HEK293 (cell line): ENCODE measurements around the gene TGDS.

Source experiments
- CTCF ChIA-PET: fragments of 350-600 bp; formaldehyde crosslinking; extraction: SDS; loops from one replicate; lab custom pipeline; 2021; ENCODE audit warnings: antibody characterized with exemption; lab: Yijun Ruan, JAX
- POLR2A ChIA-PET: fragments of 300-600 bp; formaldehyde crosslinking; extraction: SDS; loops from one replicate; lab custom pipeline; 2020; ENCODE audit warnings: antibody characterized with exemption, inconsistent platforms; lab: Yijun Ruan, JAX
- H3K27ac ChIP-seq: fragments of 200-500 bp; sonication (Bioruptor generic); 2 replicates; pipeline ENCODE4 v1.5.1; 2014; ENCODE audit warnings: low read depth, low read length, control low read depth, inconsistent platforms; ENCODE audit errors: extremely low read depth
- H3K36me3 ChIP-seq, 2 experiments: fragments of 200-500 bp in 1 of 2; sonication (Bioruptor generic) in 1 of 2; 1 replicate in 1 of 2; 2 replicates in 1 of 2; pipeline ENCODE4 v1.5.1; 2014 to 2017; ENCODE audit warnings: inconsistent platforms in 2 of 2, low read length in 2 of 2; ENCODE audit not compliant: control insufficient read depth in 2 of 2, insufficient read depth in 1 of 2
- H3K4me1 ChIP-seq: fragments of 200-500 bp; sonication (Bioruptor generic); 2 replicates; pipeline ENCODE4 v1.5.1; 2014; ENCODE audit warnings: mild to moderate bottlenecking, low read length, inconsistent platforms; ENCODE audit not compliant: control insufficient read depth, insufficient read depth
- H3K4me3 ChIP-seq: 2 replicates; pipeline ENCODE4 v1.5.1; 2011; ENCODE audit warnings: low read depth, mild to moderate bottlenecking, control low read depth, low read length, moderate library complexity
- H3K9me3 ChIP-seq: fragments of 200-500 bp; sonication (Bioruptor generic); 2 replicates; pipeline ENCODE4 v1.5.1; 2014; ENCODE audit warnings: low read depth, low read length, inconsistent platforms; ENCODE audit not compliant: control insufficient read depth, insufficient read depth
- EGR2 ChIP-seq: fragments of 450-650 bp; formaldehyde crosslinking; IDR thresholded peaks from 2 replicates; pipeline ENCODE4 v1.5.1; 2016; ENCODE audit warnings: low read depth, missing biosample characterization, missing genetic modification characterization
- GFI1B ChIP-seq: fragments of 450-650 bp; formaldehyde crosslinking; IDR thresholded peaks from 2 replicates; pipeline ENCODE4 v1.5.1; 2016; ENCODE audit warnings: missing biosample characterization, missing genetic modification characterization
- HOXC10 ChIP-seq: sonication (generic); formaldehyde crosslinking; IDR thresholded peaks from 2 replicates; pipeline ENCODE4 v1.8.1; 2023; ENCODE audit warnings: mild to moderate bottlenecking, missing genetic modification reagents
- KLF1 ChIP-seq: fragments of 450-650 bp; formaldehyde crosslinking; IDR thresholded peaks from 2 replicates; pipeline ENCODE4 v1.5.1; 2016; ENCODE audit warnings: missing biosample characterization, missing genetic modification characterization
- PRDM4 ChIP-seq: fragments of 450-650 bp; formaldehyde crosslinking; IDR thresholded peaks from 2 replicates; pipeline ENCODE4 v1.5.1; 2017; ENCODE audit warnings: missing biosample characterization, missing genetic modification characterization
- ZNF121 ChIP-seq: fragments of 450-650 bp; formaldehyde crosslinking; IDR thresholded peaks from 2 replicates; pipeline ENCODE4 v1.5.1; 2016; ENCODE audit warnings: missing biosample characterization, missing genetic modification characterization
- ZNF398 ChIP-seq: fragments of 450-650 bp; formaldehyde crosslinking; IDR thresholded peaks from 2 replicates; pipeline ENCODE4 v1.5.1; 2017; ENCODE audit warnings: missing biosample characterization, missing genetic modification characterization
- ZNF423 ChIP-seq: fragments of 450-650 bp; formaldehyde crosslinking; IDR thresholded peaks from 2 replicates; pipeline ENCODE4 v1.5.1; 2016; ENCODE audit warnings: missing biosample characterization, missing genetic modification characterization
- ZNF624 ChIP-seq: fragments of 450-650 bp; formaldehyde crosslinking; IDR thresholded peaks from 2 replicates; pipeline ENCODE4 v1.5.1; 2017; ENCODE audit warnings: missing biosample characterization, missing genetic modification characterization
- ZNF629 ChIP-seq: fragments of 450-650 bp; formaldehyde crosslinking; IDR thresholded peaks from 2 replicates; pipeline ENCODE4 v1.5.1; 2017; ENCODE audit warnings: missing biosample characterization, missing genetic modification characterization
- ZNF701 ChIP-seq: fragments of 450-650 bp; formaldehyde crosslinking; IDR thresholded peaks from 2 replicates; pipeline ENCODE4 v1.5.1; 2016; ENCODE audit warnings: missing biosample characterization, missing genetic modification characterization
- ZNF785 ChIP-seq: fragments of 450-650 bp; formaldehyde crosslinking; IDR thresholded peaks from 2 replicates; pipeline ENCODE4 v1.5.1; 2016; ENCODE audit warnings: missing biosample characterization, missing genetic modification characterization
- ZSCAN16 ChIP-seq: fragments of 450-650 bp; formaldehyde crosslinking; IDR thresholded peaks from 2 replicates; pipeline ENCODE4 v1.5.1; 2016; ENCODE audit warnings: missing biosample characterization, missing genetic modification characterization
- TF ChIP-seq, protein P1 (sequence below): fragments of 450-650 bp; formaldehyde crosslinking; IDR thresholded peaks from 2 replicates; pipeline ENCODE4 v1.5.1; 2016; ENCODE audit warnings: missing biosample characterization, missing genetic modification characterization

The TGDS gene

GRCh38 chr13:94537740-94538630, 58.0 kb downstream of the TGDS start:
- Histone ChIP-seq H3K27ac (no peak overlapping the region), H3K36me3 (no peaks in the 10 kb centered on the region), H3K4me3 (no peak overlapping the region)
- CTCF ChIA-PET, result no interaction called here
- TF ChIP-seq, protein P1, sequence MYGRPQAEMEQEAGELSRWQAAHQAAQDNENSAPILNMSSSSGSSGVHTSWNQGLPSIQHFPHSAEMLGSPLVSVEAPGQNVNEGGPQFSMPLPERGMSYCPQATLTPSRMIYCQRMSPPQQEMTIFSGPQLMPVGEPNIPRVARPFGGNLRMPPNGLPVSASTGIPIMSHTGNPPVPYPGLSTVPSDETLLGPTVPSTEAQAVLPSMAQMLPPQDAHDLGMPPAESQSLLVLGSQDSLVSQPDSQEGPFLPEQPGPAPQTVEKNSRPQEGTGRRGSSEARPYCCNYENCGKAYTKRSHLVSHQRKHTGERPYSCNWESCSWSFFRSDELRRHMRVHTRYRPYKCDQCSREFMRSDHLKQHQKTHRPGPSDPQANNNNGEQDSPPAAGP (tag by site-specific recombination), result no peak
- TF ChIP-seq ZNF398 (tag by site-specific recombination) (no peak), ZNF423 (tag by site-specific recombination) (no peak), KLF1 (no peak), ZNF624 (tag by site-specific recombination) (no peak), ZNF629 (tag by site-specific recombination) (no peak)
- TF ChIP-seq, all 188 proteins: peak for 0
- POLR2A ChIA-PET, result no interaction called here
- Histone ChIP-seq H3K4me1 (no peaks in the 10 kb centered on the region), H3K9me3 (no peaks in the 10 kb centered on the region)

- no peaks in the 10 kb centered on the region for H3K4me1 ChIP-seq
- POLR2A ChIA-PET, result no interaction called here
- TF ChIP-seq HOXC10 (CRISPR knock-in tag) (no peak), ZNF121 (no peak), GFI1B (no peak), ZNF785 (no peak)
- TF ChIP-seq, all 188 proteins: peak for 0
Measured at GRCh38 chr13:94535775-94536174, 60.2 kb downstream of the TGDS start.

GRCh38 chr13:94535231-94535630, 60.7 kb downstream of the TGDS start:
- H3K4me3 ChIP-seq, result no peak overlapping the region
- no peak overlapping the region for H3K27ac ChIP-seq
- POLR2A ChIA-PET, result no interaction called here
- TF ChIP-seq ZNF701 (tag by site-specific recombination), result no peak
- no peak for TF ChIP-seq PRDM4
- no peak for TF ChIP-seq EGR2 (tag by site-specific recombination)
- TF ChIP-seq ZSCAN16 (tag by site-specific recombination), result no peak
- TF ChIP-seq, all 188 proteins: peak for 0
- no peaks in the 10 kb centered on the region for H3K4me1 ChIP-seq
- no peaks in the 10 kb centered on the region for H3K9me3 ChIP-seq
- CTCF ChIA-PET, result no interaction called here
- H3K36me3 ChIP-seq, result no peaks in the 10 kb centered on the region

More at GRCh38 chr13:94535775-94536174, 60.2 kb downstream of the TGDS start:
- no peaks in the 10 kb centered on the region for H3K9me3 ChIP-seq
- H3K36me3 ChIP-seq, result no peaks in the 10 kb centered on the region
- CTCF ChIA-PET, result no interaction called here
- no peak overlapping the region for H3K27ac ChIP-seq
- H3K4me3 ChIP-seq, result no peak overlapping the region
